HCT116 (cell line): Measurements from ENCODE around the gene TPMT. TPM values are rescaled to one million over a fixed set of nuclear protein-coding genes. Genes with fewer than 3 reads are reported as not detected.

Experiments used
- ATAC-seq: fragments of 200-7000 bp; cut with Tn5 transposase; 2 replicates; pipeline ENCODE4 v1.9.1; 2020; ENCODE audit warnings: mild to moderate bottlenecking, moderate library complexity
- BruUV-seq: library from RNA; stranded (reverse); fragments of 400-500 nt; replicated peaks from 2 replicates; lab custom pipeline; 2021; lab: Mats Ljungman, UMichigan
- CTCF ChIA-PET: fragments of 300-600 bp; sonication (Branson Sonifier 250); formaldehyde crosslinking; loops from one replicate; lab custom pipeline; 2021; ENCODE audit warnings: antibody characterized with exemption; lab: Charles Lee
- POLR2A ChIA-PET: fragments of 300-600, 350-600 bp; sonication (Branson Sonifier 250); formaldehyde crosslinking; loops from one replicate; lab custom pipeline; 2021; ENCODE audit warnings: antibody characterized with exemption; lab: Charles Lee
- RAD21 ChIA-PET, 2 experiments: fragments of 300-600 bp; sonication (Branson Sonifier 250); formaldehyde crosslinking; loops; one replicate each; lab custom pipeline; 2023; ENCODE audit warnings: low total read pairs in 2 of 2; ENCODE audit not compliant: uncharacterized antibody in 2 of 2, unreplicated experiment in 2 of 2, low non-redundant PET in 1 of 2; lab: Charles Lee
- DNase-seq: peaks from one replicate; pipeline ENCODE4 v3.0.0-alpha.2; 2010; ENCODE audit warnings: low read depth, low spot score
- H2AFZ ChIP-seq: fragments of 200-600 bp; shearing (Covaris generic), sonication (generic); 2 replicates; pipeline ENCODE4 v1.6.1; 2017; ENCODE audit warnings: low read depth, mixed run types, mixed read lengths, antibody characterized with exemption, low read length; ENCODE audit not compliant: poor library complexity, severe bottlenecking
- H3K27ac ChIP-seq: 2 replicates; pipeline ENCODE4 v1.5.1; 2012; ENCODE audit warnings: low read depth, low read length
- H3K27me3 ChIP-seq: fragments of 200-600 bp; sonication (generic); 2 replicates; pipeline ENCODE4 v1.6.1; 2016; ENCODE audit warnings: mixed run types, low read length, mixed read lengths; ENCODE audit not compliant: insufficient read depth
- H3K36me3 ChIP-seq, 2 experiments: fragments of 200-500 bp in 1 of 2; fragments of 200-600 bp in 1 of 2; sonication (Bioruptor generic) in 1 of 2; sonication (generic) in 1 of 2; 2 replicates each; pipeline versions ENCODE4 v1.5.1 to v1.6.1; 2014 to 2016; ENCODE audit warnings: low read length in 2 of 2, inconsistent platforms in 1 of 2, mixed read lengths in 1 of 2, mixed run types in 1 of 2; ENCODE audit not compliant: insufficient read depth in 2 of 2, control insufficient read depth in 1 of 2
- H3K4me1 ChIP-seq, 2 experiments: fragments of 200-600 bp in 1 of 2; sonication (generic) in 1 of 2; 2 replicates each; pipeline versions ENCODE4 v1.5.1 to v1.6.1; 2012 to 2017; ENCODE audit warnings: low read length in 2 of 2, inconsistent platforms in 1 of 2, mild to moderate bottlenecking in 1 of 2, mixed read lengths in 1 of 2, mixed run types in 1 of 2, moderate library complexity in 1 of 2; ENCODE audit not compliant: insufficient read depth in 2 of 2, control insufficient read depth in 1 of 2
- H3K4me2 ChIP-seq: fragments of 200-600 bp; sonication (generic); 2 replicates; pipeline ENCODE4 v1.6.1; 2017; ENCODE audit warnings: mixed run types, low read length, mixed read lengths
- H3K4me3 ChIP-seq, 2 experiments: fragments of 200-600 bp in 1 of 2; sonication (generic) in 1 of 2; replicated peaks in 1 of 2; 2 replicates each; pipeline ENCODE4 v1.5.1; 2011 to 2016; ENCODE audit warnings: low read length in 2 of 2, control low read depth in 1 of 2, low read depth in 1 of 2, mild to moderate bottlenecking in 1 of 2, mixed read lengths in 1 of 2, mixed run types in 1 of 2
- H3K79me2 ChIP-seq: fragments of 200-600 bp; sonication (generic); 2 replicates; pipeline ENCODE4 v1.6.1; 2017; ENCODE audit warnings: mild to moderate bottlenecking, mixed run types, low read length, moderate library complexity, mixed read lengths; ENCODE audit not compliant: insufficient read depth
- H3K9ac ChIP-seq: fragments of 200-600 bp; sonication (generic); 2 replicates; pipeline ENCODE4 v1.6.1; 2016; ENCODE audit warnings: low read length, mixed read lengths
- H3K9me2 ChIP-seq: fragments of 200-600 bp; sonication (generic), shearing (Covaris generic); 2 replicates; pipeline ENCODE4 v1.6.1; 2017; ENCODE audit warnings: mixed run types, mild to moderate bottlenecking, moderate library complexity; ENCODE audit not compliant: insufficient read depth
- H3K9me3 ChIP-seq, 2 experiments: fragments of 200-500 bp in 1 of 2; fragments of 200-600 bp in 1 of 2; sonication (Bioruptor generic) in 1 of 2; sonication (generic) in 1 of 2; 2 replicates each; pipeline ENCODE4 v1.6.1; 2014 to 2017; ENCODE audit warnings: low read length in 2 of 2, mixed read lengths in 2 of 2, inconsistent platforms in 1 of 2, low read depth in 1 of 2, mild to moderate bottlenecking in 1 of 2, mixed run types in 1 of 2, moderate library complexity in 1 of 2; ENCODE audit not compliant: control insufficient read depth in 1 of 2, insufficient read depth in 1 of 2
- H4K20me1 ChIP-seq: fragments of 200-600 bp; sonication (generic), shearing (Covaris generic); 2 replicates; pipeline ENCODE4 v1.6.1; 2017; ENCODE audit warnings: mixed run types, mild to moderate bottlenecking, moderate library complexity; ENCODE audit not compliant: insufficient read depth
- CBX3 ChIP-seq: IDR thresholded peaks from 2 replicates; pipeline ENCODE4 v1.6.1; 2012; ENCODE audit warnings: low read depth
- EZH2 ChIP-seq: fragments of 200-600 bp; sonication (generic); IDR thresholded peaks from 2 replicates; pipeline ENCODE4 v1.6.1; 2017; ENCODE audit warnings: antibody characterized with exemption, mixed run types
- JUND ChIP-seq: IDR thresholded peaks from 2 replicates; pipeline ENCODE4 v1.6.1; 2012
- POLR2A ChIP-seq: IDR thresholded peaks from 2 replicates; pipeline ENCODE4 v1.7.0; 2011; ENCODE audit warnings: borderline replicate concordance; ENCODE audit not compliant: insufficient read depth, insufficient read length; ENCODE audit errors: extremely low read depth
- RAD21 ChIP-seq: IDR thresholded peaks from 2 replicates; pipeline ENCODE4 v1.6.1; 2012; ENCODE audit warnings: low read depth, mild to moderate bottlenecking
- SIN3A ChIP-seq: IDR thresholded peaks from 2 replicates; pipeline ENCODE4 v1.6.1; 2012; ENCODE audit warnings: low read depth
- YY1 ChIP-seq: IDR thresholded peaks from 2 replicates; pipeline ENCODE4 v1.6.1; 2011; ENCODE audit warnings: low read length, low read depth, moderate library complexity, mild to moderate bottlenecking; ENCODE audit not compliant: insufficient replicate concordance; ENCODE audit errors: extremely low read depth
- ZNF274 ChIP-seq: fragments of 200-500 bp; sonication (Bioruptor generic); IDR thresholded peaks from 2 replicates; pipeline ENCODE4 v1.6.1; 2014; ENCODE audit warnings: mild to moderate bottlenecking, low read depth, low read length, inconsistent platforms
- intact Hi-C: fragments of 100-400 bp; cut with micrococcal nuclease; formaldehyde crosslinking; loops from 2 replicates; pipeline ENCODE4 v1.10.0; 2022
- total RNA-seq: library from RNA; stranded (reverse); gene quantifications from one replicate; pipeline ENCODE4 v1.2.1, GENCODE V29; 2021; ENCODE audit not compliant: unreplicated experiment
- TF ChIP-seq, protein P1 (sequence below): IDR thresholded peaks from 2 replicates; pipeline ENCODE4 v1.6.1; 2012; ENCODE audit warnings: low read depth
- TF ChIP-seq, protein P2 (sequence below): IDR thresholded peaks from 2 replicates; pipeline ENCODE4 v1.6.1; 2012

TPMT gene
- total RNA-seq, 1 experiment from 2014 or later = 10.1 TPM

DNA sequence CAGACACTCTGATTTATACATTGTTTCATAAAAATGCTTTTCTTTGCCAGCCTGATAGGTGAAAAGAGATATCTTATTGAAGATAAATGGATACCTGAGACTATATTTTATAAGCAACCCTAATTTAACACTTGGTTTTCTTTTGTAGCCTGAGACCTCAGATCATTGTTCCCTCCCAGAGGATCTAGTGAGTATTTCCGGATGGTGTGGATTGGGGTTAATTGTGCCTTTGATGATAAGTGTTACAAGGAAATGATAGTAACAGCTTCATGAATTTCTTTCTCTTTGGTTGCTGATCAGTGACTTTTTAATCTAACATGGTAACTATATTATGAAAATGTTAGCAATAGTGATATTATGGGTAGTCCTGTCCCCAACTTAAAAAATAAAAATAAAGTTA is 30.7 kb upstream of the TPMT start:
- DNase-seq = no peak
- Histone ChIP-seq H3K4me3 (no peak overlapping the region), H3K9ac (no peak overlapping the region), H3K27me3 (no peaks in the 10 kb centered on the region), H3K4me2 (no peak overlapping the region), H3K36me3 (no peaks in the 10 kb centered on the region), H3K79me2 (no peaks in the 10 kb centered on the region)
- ChIA-PET CTCF (no interaction called here), POLR2A (no interaction called here), RAD21 (no interaction called here)
- intact Hi-C loops = no loop called here
- ATAC-seq = no peak
- TF ChIP-seq JUND (no peak), SIN3A (no peak), POLR2A (no peak), CBX3 (no peak)
- TF ChIP-seq, protein P1, sequence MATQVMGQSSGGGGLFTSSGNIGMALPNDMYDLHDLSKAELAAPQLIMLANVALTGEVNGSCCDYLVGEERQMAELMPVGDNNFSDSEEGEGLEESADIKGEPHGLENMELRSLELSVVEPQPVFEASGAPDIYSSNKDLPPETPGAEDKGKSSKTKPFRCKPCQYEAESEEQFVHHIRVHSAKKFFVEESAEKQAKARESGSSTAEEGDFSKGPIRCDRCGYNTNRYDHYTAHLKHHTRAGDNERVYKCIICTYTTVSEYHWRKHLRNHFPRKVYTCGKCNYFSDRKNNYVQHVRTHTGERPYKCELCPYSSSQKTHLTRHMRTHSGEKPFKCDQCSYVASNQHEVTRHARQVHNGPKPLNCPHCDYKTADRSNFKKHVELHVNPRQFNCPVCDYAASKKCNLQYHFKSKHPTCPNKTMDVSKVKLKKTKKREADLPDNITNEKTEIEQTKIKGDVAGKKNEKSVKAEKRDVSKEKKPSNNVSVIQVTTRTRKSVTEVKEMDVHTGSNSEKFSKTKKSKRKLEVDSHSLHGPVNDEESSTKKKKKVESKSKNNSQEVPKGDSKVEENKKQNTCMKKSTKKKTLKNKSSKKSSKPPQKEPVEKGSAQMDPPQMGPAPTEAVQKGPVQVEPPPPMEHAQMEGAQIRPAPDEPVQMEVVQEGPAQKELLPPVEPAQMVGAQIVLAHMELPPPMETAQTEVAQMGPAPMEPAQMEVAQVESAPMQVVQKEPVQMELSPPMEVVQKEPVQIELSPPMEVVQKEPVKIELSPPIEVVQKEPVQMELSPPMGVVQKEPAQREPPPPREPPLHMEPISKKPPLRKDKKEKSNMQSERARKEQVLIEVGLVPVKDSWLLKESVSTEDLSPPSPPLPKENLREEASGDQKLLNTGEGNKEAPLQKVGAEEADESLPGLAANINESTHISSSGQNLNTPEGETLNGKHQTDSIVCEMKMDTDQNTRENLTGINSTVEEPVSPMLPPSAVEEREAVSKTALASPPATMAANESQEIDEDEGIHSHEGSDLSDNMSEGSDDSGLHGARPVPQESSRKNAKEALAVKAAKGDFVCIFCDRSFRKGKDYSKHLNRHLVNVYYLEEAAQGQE = no peak
- TF ChIP-seq, all 23 proteins: peak for 0
- no TSS peak for BruUV-seq
- Histone ChIP-seq H3K9me3 (no peaks in the 10 kb centered on the region), H3K4me1 (no peaks in the 10 kb centered on the region), H2AFZ (no peak overlapping the region), H3K9me2 (no peaks in the 10 kb centered on the region), H3K27ac (no peak overlapping the region), H4K20me1 (no peaks in the 10 kb centered on the region)

DNA sequence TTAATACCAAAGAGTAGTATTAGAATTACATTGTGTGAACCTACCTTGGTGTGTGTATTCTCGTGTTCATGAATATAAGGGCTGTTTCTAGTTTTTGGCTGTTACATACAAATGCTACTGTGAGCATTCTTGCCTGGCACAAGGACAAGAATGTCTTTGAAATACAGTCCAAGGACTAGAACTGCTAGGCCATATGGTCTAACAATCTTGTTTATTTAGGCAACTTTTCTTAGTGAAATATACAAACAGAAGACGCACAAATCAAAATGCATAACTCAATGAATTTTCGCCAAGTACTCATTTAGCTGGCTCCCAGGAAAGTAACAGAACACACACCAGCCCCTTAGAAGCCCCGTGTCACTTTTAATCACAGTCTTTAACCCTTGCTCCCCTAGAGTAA is 28.9 kb upstream of the TPMT start:
- POLR2A ChIA-PET = no interaction called here
- CTCF ChIA-PET = no interaction called here
- no peaks in the 10 kb centered on the region for H3K9me2 ChIP-seq

More for the DNA sequence above, 28.9 kb upstream of the TPMT start:
- TF ChIP-seq YY1 (no peak), ZNF274 (no peak), RAD21 (no peak), EZH2 (no peak)
- TF ChIP-seq, protein P2, sequence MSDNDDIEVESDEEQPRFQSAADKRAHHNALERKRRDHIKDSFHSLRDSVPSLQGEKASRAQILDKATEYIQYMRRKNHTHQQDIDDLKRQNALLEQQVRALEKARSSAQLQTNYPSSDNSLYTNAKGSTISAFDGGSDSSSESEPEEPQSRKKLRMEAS = no peak
- TF ChIP-seq, all 23 proteins: peak for 0
- DNase-seq = no peak
- H3K27ac ChIP-seq = no peak overlapping the region
- no peak overlapping the region for H3K4me2 ChIP-seq
- intact Hi-C loops = no loop called here
- H3K36me3 ChIP-seq = no peaks in the 10 kb centered on the region
- no peak for ATAC-seq
- no peaks in the 10 kb centered on the region for H3K4me1 ChIP-seq
- H3K9ac ChIP-seq = no peak overlapping the region
- H4K20me1 ChIP-seq = no peaks in the 10 kb centered on the region
- RAD21 ChIA-PET = no interaction called here
- H3K4me3 ChIP-seq = no peak overlapping the region
- H3K9me3 ChIP-seq = no peaks in the 10 kb centered on the region
- H2AFZ ChIP-seq = no peak overlapping the region
- no peaks in the 10 kb centered on the region for H3K79me2 ChIP-seq
- H3K27me3 ChIP-seq = no peaks in the 10 kb centered on the region
- BruUV-seq = no TSS peak
